Measurements from ENCODE around the gene GTF3C6.
"Not testable (repeated sequence)": the region's sequence is repeated elsewhere in the genome, so short reads cannot be mapped to it uniquely, and the experiment has no call there.

The GTF3C6 gene

GRCh38 chr6:110958329-110959192 is at the start of gene GTF3C6:
TSS of gene GTF3C6 (plus strand) at chr6:110958706. CDS start at chr6:110958770, 64 bp downstream.
- DNase-seq = peak; percentile 77

- DNase-seq = no peak
These were observed 27.7 kb upstream of the GTF3C6 start for GRCh38 chr6:110930781-110931180.

- no peak for DNase-seq
These were observed 24.6 kb upstream of the GTF3C6 start for GRCh38 chr6:110933912-110934311.

- DNase-seq = no peak
These were observed 24.1 kb upstream of the GTF3C6 start for GRCh38 chr6:110934381-110934898.

GRCh38 chr6:110935171-110935570 is 23.3 kb upstream of the GTF3C6 start:
- DNase-seq = no peak

- no peak for DNase-seq
These were observed 20.3 kb upstream of the GTF3C6 start for GRCh38 chr6:110938171-110938570.

- no peak for DNase-seq
These were observed 18.9 kb upstream of the GTF3C6 start for GRCh38 chr6:110939429-110940200.

GRCh38 chr6:110944681-110945151 is 13.8 kb upstream of the GTF3C6 start:
- peak; percentile 88 for DNase-seq

GRCh38 chr6:110946498-110946897 is 12.0 kb upstream of the GTF3C6 start:
- no peak for DNase-seq

- no peak for DNase-seq
These were observed 8.7 kb upstream of the GTF3C6 start for GRCh38 chr6:110949679-110950285.

- no peak for DNase-seq
These were observed 8.1 kb upstream of the GTF3C6 start for GRCh38 chr6:110950440-110950839.

- no peak for DNase-seq
These were observed 7.5 kb upstream of the GTF3C6 start for GRCh38 chr6:110951008-110951407.

GRCh38 chr6:110951986-110952794 is 6.3 kb upstream of the GTF3C6 start:
- DNase-seq = no peak

- DNase-seq = no peak
These were observed 4.7 kb upstream of the GTF3C6 start for GRCh38 chr6:110953633-110954303.

- no peak for DNase-seq
These were observed 1.5 kb downstream of the GTF3C6 start for GRCh38 chr6:110960014-110960390.

GRCh38 chr6:110962636-110963035 is 4.1 kb downstream of the GTF3C6 start:
- DNase-seq = not testable (repeated sequence)

GRCh38 chr6:110965629-110966229 is 7.2 kb downstream of the GTF3C6 start:
- no peak for DNase-seq

GRCh38 chr6:110968661-110969060 is 10.2 kb downstream of the GTF3C6 start:
- DNase-seq = not testable (repeated sequence)

- no peak for DNase-seq
These were observed 13.0 kb downstream of the GTF3C6 start for GRCh38 chr6:110971468-110971867.

- DNase-seq = no peak
These were observed 18.1 kb downstream of the GTF3C6 start for GRCh38 chr6:110976575-110976974.

GRCh38 chr6:110979565-110980101 is 21.1 kb downstream of the GTF3C6 start:
- no peak for DNase-seq
